ENCODE results near the gene USP47. TPM values are rescaled to one million over a fixed set of nuclear protein-coding genes. Genes with fewer than 3 reads are reported as not detected.

USP47 gene
- total and polyA plus RNA-seq, 2 of the 13 experiments (the other 11 are each of a cell fraction or from before 2014, with no cell fraction given), result 12.2 to 52.7 TPM

DNA sequence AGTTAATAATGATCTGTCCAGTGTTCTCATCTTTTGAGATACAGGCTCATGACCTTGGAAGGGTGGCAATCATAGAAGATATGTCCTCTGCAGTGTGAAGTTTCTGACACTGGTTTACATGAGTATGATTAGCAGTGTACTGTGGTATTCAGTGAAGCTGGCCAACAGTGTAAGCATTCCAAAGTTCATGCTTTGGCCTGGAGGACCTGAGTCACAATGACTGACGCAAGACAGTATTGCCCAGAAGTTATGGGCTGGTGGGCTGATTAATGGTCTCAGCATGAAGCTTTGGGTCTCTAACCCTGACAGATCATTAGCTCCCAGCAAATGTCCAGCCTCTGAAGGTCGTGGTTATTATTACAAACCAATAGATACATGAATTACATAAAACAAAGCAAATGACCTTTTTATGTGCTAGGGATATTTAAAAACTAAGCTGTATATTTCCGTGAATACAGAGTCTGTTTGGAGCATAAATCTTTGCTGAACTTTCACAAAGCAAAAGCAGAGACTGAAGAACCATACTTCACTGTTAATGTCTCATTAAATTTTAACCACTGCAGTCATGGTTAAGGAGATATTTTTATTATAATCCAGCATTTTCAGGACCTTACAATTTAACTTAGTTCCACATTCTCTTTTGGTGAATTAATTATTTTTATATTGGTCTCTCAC, 28.3 kb upstream of the USP47 start (continued):
- TF ChIP-seq ZFX (CRISPR knock-in tag; IDR thresholded peaks at IDR 0.05; ENCODE audit: low read depth) (no peak), ZNF331 (CRISPR knock-in tag; IDR thresholded peaks at IDR 0.05) (peak; percentile 74), ZNF343 (CRISPR knock-in tag; IDR thresholded peaks at IDR 0.05) (peak; percentile 78; the same call in 1 of the 2 replicates), EED (CRISPR knock-in tag; IDR thresholded peaks at IDR 0.05) (no peak), XRCC5 (optimal IDR thresholded peaks at IDR 0.05; ENCODE audit: low read length) (peak; percentile 39), ISL2 (CRISPR knock-in tag; IDR thresholded peaks at IDR 0.05) (0 out of 2 replicates have a peak, but pooled peaks have one; percentile 43), ZMYM3 (CRISPR knock-in tag; IDR thresholded peaks at IDR 0.05) (no peak), ZNF644 (CRISPR knock-in tag; IDR thresholded peaks at IDR 0.05; ENCODE audit: low read depth) (peak; percentile 99), TBX2 (CRISPR knock-in tag; IDR thresholded peaks at IDR 0.05; ENCODE audit: borderline replicate concordance) (peak; percentile 61; the same call in 1 of the 2 replicates), NR2F6 (IDR thresholded peaks at IDR 0.05) (0 out of 2 replicates have a peak, but pooled peaks have one; percentile 20), NR2F6 (CRISPR knock-in tag; IDR thresholded peaks at IDR 0.05) (peak; percentile 31; the same call in 1 of the 2 replicates), ZNF619 (CRISPR knock-in tag; IDR thresholded peaks at IDR 0.05) (no peak), SALL1 (CRISPR knock-in tag; IDR thresholded peaks at IDR 0.05) (peak; percentile 95), NFE2 (CRISPR knock-in tag; IDR thresholded peaks at IDR 0.05) (no peak), ONECUT2 (CRISPR knock-in tag; IDR thresholded peaks at IDR 0.05) (no peak), LRRFIP1 (CRISPR knock-in tag; conservative IDR thresholded peaks at IDR 0.05) (no peak), ATF2 (CRISPR knock-in tag; IDR thresholded peaks at IDR 0.05) (0 out of 2 replicates have a peak, but pooled peaks have one; percentile 48), ZNF792 (CRISPR knock-in tag; IDR thresholded peaks at IDR 0.05) (peak; percentile 75; the same call in 1 of the 2 replicates), PHF21A (CRISPR knock-in tag; IDR thresholded peaks at IDR 0.05) (0 out of 2 replicates have a peak, but pooled peaks have one; percentile 30)
- TF ChIP-seq, protein P1, sequence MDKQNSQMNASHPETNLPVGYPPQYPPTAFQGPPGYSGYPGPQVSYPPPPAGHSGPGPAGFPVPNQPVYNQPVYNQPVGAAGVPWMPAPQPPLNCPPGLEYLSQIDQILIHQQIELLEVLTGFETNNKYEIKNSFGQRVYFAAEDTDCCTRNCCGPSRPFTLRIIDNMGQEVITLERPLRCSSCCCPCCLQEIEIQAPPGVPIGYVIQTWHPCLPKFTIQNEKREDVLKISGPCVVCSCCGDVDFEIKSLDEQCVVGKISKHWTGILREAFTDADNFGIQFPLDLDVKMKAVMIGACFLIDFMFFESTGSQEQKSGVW (CRISPR knock-in tag; IDR thresholded peaks at IDR 0.05; ENCODE audit: borderline replicate concordance), result no peak
- TF ChIP-seq, protein P2, sequence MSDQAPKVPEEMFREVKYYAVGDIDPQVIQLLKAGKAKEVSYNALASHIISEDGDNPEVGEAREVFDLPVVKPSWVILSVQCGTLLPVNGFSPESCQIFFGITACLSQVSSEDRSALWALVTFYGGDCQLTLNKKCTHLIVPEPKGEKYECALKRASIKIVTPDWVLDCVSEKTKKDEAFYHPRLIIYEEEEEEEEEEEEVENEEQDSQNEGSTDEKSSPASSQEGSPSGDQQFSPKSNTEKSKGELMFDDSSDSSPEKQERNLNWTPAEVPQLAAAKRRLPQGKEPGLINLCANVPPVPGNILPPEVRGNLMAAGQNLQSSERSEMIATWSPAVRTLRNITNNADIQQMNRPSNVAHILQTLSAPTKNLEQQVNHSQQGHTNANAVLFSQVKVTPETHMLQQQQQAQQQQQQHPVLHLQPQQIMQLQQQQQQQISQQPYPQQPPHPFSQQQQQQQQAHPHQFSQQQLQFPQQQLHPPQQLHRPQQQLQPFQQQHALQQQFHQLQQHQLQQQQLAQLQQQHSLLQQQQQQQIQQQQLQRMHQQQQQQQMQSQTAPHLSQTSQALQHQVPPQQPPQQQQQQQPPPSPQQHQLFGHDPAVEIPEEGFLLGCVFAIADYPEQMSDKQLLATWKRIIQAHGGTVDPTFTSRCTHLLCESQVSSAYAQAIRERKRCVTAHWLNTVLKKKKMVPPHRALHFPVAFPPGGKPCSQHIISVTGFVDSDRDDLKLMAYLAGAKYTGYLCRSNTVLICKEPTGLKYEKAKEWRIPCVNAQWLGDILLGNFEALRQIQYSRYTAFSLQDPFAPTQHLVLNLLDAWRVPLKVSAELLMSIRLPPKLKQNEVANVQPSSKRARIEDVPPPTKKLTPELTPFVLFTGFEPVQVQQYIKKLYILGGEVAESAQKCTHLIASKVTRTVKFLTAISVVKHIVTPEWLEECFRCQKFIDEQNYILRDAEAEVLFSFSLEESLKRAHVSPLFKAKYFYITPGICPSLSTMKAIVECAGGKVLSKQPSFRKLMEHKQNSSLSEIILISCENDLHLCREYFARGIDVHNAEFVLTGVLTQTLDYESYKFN (CRISPR knock-in tag; conservative IDR thresholded peaks at IDR 0.05), result peak; percentile 82
